NCI-H69 (cell line): ENCODE measurements around the gene GREB1L.

Source experiments
- DNase-seq: peaks from one replicate; lab custom pipeline; 2025; lab: John Stamatoyannopoulos, UW

The GREB1L gene

DNA sequence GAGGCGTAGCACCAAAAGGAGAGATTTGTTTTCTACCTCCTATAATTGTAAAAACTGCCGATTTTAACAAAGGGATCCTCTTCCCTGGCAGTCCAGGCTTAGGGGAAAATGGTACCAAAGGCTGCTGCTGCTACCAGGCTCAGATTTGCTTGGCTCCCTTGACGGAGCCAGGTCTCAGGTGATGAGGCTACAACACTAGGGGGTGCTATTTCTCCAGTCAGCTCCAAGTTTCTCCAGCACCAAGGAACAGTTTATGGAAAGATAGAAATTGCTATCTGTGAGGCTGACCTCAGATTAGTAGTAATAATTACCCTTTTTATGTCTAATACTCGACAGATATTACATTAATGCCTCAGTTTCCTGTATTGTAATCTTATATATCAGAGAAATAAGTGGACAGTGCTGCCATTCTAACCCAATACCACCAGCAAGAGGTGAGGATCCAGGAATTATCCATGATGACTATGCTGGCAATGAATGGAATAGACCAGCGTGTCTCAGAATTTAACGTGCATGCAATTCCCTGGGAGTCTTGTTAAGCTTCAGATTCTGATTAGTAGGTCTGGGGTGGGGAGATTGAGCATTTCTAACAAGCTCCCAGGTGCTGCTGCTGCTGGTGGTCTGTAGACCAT lies 247.2 kb downstream of the GREB1L start:
- DNase-seq = peak; percentile 72

DNA sequence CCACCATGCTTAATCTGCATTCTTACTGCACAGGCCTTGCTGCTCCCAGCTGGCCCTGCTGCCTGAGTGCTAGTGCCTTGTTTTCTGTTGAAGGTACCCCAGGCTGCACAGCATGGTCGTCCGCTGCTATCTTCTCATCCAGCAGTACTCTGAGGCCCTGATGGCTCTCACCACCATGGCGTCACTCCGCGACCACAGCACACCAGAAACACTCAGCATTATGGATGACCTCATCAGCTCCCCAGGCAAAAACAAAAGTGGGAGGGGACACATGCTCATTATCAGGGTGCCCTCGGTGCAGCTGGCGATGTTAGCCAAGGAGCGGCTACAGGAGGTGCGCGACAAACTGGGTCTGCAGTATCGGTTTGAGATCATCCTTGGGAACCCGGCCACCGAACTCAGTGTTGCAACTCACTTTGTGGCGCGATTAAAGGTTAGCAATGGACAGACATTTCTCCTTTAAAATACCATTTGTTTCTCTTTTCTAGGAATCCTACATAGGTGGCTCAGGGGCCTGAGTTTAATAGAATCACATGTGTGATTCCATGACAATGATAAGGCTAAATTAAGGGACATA lies 248.0 kb downstream of the GREB1L start:
- DNase-seq = no peak

DNA sequence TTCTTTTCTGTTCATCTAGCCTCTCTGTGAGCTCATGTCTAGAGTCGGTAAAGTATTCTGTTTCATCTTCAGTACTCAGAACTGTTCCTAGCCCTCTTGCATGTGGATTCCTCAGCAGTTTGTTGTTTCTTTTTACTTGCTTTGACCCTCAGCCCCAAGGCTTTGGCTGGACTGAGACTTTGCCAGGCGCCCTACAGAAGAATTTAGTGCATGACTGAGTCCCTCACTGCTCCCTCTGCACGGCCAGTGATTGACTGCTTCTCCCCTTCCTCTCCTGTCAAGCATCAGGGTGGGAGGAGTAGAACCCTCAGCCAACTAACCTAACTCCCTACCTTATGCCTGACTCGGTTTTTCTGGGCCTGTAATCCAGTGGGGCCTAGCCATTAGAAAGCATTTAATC lies 248.7 kb downstream of the GREB1L start:
- no peak for DNase-seq

DNA sequence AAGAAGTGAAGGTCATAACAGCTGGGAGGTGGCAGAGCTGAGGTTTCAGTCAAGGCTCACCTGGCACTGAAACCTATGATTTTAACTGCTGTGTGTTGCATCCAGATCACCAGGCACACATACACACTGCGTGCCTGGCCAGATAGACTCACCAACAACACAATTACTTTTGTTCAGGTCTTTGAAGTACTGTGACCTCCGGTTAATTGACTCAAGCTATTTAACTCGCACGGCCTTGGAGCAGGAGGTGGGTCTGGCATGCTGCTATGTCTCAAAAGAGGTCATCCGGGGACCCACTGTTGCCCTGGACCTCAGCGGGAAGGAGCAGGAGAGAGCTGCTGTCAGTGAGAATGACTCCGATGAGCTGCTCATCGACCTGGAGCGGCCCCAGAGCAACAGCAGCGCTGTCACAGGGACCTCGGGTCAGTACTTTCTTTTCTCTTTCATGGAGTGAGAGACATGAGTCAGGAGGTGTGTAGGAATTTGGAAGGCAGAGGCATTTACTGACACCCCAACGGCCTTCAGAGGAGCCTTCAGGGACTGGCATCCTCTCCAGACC lies 254.3 kb downstream of the GREB1L start:
- DNase-seq = no peak

- no peak for DNase-seq
Measured at GRCh38 chr18:21499997-21500396, 258.0 kb downstream of the GREB1L start.

GRCh38 chr18:21502661-21503060 lies 260.6 kb downstream of the GREB1L start:
- DNase-seq = no peak

- DNase-seq = no peak
Measured at GRCh38 chr18:21507913-21508701, 266.1 kb downstream of the GREB1L start.

GRCh38 chr18:21509062-21509461 lies 267.0 kb downstream of the GREB1L start:
- no peak for DNase-seq

- no peak for DNase-seq
Measured at GRCh38 chr18:21513292-21513691, 271.3 kb downstream of the GREB1L start.

DNA sequence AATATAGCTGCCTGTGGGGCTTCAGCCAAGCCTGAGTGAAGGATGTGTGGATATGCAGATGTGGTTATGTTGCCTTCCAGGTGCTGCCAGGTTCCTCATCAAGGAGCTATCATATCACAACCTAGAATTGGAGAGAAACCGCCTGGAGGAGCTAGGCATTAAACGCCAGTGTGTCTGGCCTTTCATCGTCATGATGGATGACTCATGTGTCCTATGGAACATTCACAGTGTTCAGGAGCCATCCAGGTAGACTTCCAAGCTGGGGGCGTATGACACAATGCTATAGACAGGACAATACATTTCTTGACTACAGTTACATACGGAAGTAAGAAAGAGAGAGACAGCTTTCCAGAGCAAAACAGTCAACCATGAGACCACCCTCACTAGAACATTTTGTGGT lies 271.7 kb downstream of the GREB1L start:
- no peak for DNase-seq

DNA sequence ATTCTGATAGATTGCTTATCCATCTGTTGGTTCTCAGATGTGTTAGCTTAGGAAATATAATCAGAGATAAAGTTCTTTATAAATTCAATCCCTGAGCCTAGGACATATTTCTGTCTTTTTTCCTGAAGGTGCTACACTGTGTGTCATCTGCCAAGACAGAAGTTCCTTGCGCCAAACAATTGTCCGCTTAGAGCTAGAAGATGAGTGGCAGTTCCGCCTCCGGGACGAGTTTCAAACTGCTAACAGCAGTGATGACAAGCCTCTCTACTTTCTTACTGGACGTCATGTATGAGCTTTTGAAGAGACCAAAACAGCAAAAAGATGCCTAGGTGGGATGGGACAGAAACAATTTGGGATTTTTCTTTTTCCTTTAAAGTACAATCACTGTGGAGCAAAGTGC lies 280.5 kb downstream of the GREB1L start:
- DNase-seq = no peak

GRCh38 chr18:21525916-21526315 lies 283.9 kb downstream of the GREB1L start:
- no peak for DNase-seq

- DNase-seq = no peak
Measured at GRCh38 chr18:21526463-21526862, 284.4 kb downstream of the GREB1L start.

DNA sequence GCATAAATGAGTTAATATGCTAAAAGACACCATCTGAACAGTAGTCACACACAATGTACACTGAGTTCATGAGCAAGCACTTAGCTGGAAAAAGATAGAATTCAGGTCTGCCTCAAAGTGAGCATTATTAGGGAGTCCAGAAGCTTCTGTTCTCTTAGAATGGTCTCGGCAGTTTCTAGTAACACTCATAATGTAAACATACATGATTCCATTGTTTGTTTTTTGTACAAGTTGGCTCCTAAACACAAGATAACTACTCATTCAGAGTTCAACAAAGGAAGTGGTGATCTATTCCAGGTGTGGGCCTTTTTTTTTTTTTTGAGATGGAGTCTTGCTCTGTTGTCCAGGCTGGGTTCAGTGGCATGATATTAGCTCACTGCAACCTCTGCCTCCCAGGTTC lies 292.3 kb downstream of the GREB1L start:
- no peak for DNase-seq

DNA sequence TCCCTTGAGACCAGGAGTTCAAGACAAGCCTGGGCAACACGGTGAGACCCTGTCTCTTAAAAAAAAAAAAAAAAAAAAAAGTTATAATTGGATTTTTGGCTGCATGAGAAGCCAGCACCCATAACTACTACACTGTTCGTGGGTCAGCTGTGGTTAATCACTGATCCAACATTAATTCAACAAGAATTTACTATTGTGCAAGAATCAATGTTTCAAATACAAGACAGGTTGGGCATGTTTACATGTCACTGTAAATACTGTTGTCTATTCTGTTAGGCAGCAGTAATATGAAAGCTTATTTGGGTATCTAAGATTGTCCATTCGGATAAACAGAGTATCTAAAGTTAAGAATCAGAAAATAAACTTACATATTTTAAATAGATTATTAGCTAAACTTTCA lies 296.2 kb downstream of the GREB1L start:
- DNase-seq = no peak

- DNase-seq = no peak
Measured at GRCh38 chr18:21546423-21546822, 304.4 kb downstream of the GREB1L start.

GRCh38 chr18:21548647-21549046 lies 306.6 kb downstream of the GREB1L start:
- DNase-seq = no peak

DNA sequence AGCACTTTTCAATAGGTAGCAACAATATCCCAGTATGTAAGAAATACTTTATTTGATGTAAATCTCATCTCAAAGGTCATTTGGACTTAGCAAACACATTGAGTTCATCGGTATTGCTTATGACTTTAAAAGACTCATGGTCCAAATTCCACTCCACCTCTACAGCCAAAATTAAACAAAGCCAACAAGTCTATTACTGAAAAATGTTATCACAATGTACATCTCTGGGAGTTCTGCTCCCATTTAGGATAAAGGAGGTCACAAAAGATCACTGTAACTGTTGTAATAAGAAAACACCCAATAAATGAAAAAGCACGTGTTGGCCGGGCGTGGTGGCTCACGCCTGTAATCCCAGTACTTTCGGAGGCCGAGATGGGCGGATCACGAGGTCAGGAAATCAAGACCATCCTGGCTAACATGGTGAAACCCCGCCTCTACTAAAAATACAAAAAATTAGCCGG lies 308.5 kb downstream of the GREB1L start:
- no peak for DNase-seq

GRCh38 chr18:21557607-21558253 lies 315.7 kb downstream of the GREB1L start:
- no peak for DNase-seq

DNA sequence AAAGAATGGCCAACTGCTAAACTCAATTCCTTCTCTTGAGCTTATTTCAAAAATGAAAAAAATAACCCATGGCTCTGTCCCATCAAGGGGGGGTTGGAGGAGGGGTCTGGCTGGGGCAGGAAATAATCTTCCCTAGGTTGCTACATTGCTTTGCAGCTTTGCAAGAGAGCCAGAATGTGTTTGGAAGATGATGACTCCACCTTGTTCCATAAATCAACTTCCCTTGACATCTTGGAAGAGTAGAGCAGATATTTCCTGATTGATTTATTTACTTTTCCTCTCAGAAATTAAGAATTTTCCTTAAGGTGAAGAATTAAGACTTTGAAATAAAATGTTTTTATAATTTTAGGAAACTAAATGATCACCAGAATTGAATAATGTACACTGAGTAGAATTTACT lies 317.2 kb downstream of the GREB1L start:
- DNase-seq = no peak

DNA sequence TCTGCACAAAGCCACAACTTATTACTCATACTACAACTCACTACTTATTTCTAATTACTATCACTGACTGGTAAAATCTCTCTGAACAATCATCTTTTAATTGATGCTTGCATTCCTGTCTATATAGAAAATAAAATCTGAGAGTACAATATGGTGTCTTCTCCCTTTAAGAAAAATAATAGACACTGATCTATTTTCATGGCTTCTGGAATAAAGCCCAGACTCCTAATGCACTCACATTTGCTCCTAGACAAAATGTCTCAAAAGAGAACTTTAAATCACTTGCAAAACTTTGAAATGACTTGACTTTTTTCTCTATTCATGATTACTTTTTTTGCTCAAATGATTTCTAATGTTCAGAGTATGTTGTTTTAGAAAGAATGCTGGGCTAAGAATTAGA lies 329.7 kb downstream of the GREB1L start:
- no peak for DNase-seq
